ENCODE measurements around the gene PADI3.
"Not testable (repeated sequence)": the region's sequence is repeated elsewhere in the genome, so short reads cannot be mapped to it uniquely, and the experiment has no call there.

Gene PADI3

DNA sequence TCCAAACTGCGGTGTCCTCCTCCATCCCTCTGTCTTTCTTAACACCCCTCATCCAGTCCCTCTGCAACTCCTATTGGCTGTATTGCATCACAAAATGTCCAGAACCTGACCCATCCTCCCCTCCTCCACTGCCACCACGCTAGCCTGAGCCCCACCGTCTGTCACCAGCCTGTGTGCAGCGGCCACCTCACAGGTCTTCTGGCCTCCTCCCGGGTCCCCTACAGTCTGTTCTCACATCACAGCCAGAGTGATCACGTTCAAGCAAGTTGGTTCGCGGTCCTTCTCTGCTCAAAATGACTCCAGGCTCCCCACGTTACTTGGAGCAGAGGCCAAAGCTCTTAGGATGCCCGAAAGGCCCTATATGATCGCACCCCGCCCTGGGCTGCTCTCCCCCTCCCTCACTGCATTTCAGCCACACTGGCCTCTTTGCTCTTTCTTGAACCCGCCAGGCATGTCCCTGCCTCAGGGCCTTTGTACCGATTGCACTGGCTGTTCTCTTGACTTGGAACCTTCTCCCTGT is 56.7 kb downstream of the PADI3 start:
- DNase-seq (ENCODE audit: low read depth) = no peak

DNA sequence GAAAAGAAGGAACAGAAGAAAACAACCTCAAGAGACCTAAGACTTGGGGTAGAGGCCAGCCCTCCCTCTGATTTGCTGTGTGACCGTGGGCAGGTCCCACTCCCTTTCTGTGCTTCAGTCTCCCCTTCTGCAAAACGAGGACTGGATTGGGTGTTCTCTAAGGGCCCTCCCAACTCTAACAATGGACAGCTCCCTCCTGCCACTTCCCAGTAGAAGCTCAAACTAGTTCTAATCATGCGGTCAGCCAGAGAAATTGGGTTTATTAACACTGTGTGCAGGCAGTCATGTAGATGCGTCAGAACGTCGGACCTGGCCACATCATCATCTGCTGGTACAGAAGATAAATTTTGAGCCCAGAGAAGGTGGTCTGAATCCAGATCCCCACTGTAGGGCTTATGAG is 57.5 kb downstream of the PADI3 start:
- DNase-seq (ENCODE audit: low read depth) = no peak

DNA sequence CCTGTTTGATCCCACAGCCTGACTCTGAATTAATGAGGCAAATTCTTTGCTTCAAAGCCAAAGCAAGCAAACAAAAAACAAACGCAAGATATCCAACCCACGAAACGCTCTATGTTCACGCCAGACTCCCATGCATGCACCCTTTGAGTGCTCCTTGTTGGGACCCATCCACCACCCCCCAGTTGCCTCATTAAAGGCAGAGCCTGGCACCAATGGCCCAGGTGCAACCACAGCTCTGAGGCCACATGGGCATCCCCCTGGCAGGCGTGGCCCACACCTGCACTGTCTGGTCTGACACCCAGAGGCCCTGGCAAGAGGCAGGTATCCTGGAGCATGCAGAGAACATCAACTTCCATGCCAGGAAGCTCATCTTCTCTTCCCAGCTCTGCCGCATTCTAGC is 58.0 kb downstream of the PADI3 start:
- DNase-seq (ENCODE audit: low read depth) = no peak

DNA sequence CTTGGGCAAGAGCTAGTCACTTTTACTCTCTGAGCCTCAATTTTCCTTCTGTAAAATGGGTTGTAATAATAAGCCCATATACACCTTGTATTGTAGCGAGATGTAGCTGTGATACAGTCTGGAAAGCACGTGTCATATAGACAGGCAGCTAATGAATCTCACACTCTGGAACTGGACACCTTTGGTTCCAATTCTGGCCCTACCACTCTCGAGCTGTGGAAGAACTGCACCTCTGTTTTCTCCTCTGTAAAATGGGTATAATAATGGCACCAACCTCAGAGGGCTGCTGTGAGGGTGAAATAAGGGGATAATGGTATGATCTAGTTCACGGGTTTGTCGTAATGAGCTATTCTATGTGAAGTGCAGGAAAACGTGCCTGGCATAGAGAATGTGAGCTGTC is 58.4 kb downstream of the PADI3 start:
- no peak for DNase-seq (ENCODE audit: low read depth)

GRCh38 chr1:17307946-17308345 is 59.0 kb downstream of the PADI3 start, which contains the start of gene PADI4:
PADI4 (plus strand) TSS chr1:17308197; CDS start chr1:17308223, 26 bp downstream.
- no peak for DNase-seq (ENCODE audit: low read depth)

- DNase-seq (ENCODE audit: low read depth) = no peak
These were observed 59.7 kb downstream of the PADI3 start for GRCh38 chr1:17308593-17308992.

DNA sequence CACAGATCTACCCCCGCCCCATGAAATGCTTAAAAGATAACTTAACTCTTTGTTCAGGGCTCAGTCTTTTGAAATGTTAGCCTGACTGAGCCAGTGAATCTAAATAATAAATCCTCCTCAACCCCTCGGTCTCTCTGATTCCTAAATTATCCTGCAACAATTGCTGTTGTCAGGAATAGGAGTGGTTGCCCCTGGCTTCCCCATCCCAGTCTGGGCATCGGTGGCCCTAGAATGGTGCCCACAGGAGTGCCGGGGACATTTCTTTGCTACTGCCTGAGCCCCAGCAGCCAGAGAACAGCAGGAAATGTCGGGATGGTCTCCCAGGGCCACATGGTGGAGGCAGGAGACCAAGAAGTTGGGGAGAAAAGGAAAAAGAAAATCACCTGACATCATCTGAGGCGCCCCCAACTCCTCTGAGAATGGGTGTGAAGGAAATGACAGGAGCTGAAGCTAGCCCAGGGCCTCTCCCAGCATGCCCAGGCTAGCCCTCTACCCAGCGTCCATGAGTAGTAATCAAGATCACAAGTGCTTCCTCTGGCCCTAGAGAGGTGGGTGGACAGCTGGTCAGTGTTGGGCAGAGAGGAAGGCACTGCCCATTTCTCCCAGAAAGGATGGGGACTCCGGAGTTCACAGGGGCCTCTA is 60.6 kb downstream of the PADI3 start:
- no peak for DNase-seq (ENCODE audit: low read depth)

- DNase-seq (ENCODE audit: low read depth) = no peak
These were observed 61.3 kb downstream of the PADI3 start for GRCh38 chr1:17310068-17310640.

GRCh38 chr1:17313530-17314309 is 64.8 kb downstream of the PADI3 start:
- DNase-seq (ENCODE audit: low read depth) = no peak

DNA sequence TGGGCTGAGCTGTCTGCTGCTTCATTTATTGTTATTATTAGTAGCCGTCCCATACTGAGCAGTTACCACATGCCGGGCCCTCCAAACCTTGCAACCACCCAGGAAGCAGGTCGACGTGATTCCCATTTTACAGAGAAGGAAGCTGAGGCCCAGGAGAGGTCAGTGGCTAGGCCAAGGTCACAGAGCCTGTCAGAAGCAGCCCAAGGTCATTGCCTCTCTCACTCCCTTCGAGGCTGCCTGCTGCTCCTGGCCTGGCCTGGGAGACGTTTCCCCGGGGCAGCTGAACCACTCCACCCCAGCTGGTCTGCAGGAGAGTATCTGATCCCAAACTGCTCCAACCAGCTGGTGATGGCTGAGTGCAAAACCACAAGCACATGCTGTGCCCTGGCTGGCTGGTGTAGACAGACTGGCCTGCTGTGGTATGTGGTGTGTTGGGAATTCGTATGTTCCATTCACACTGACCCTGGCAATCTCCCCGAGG is 65.6 kb downstream of the PADI3 start:
- no peak for DNase-seq (ENCODE audit: low read depth)

DNA sequence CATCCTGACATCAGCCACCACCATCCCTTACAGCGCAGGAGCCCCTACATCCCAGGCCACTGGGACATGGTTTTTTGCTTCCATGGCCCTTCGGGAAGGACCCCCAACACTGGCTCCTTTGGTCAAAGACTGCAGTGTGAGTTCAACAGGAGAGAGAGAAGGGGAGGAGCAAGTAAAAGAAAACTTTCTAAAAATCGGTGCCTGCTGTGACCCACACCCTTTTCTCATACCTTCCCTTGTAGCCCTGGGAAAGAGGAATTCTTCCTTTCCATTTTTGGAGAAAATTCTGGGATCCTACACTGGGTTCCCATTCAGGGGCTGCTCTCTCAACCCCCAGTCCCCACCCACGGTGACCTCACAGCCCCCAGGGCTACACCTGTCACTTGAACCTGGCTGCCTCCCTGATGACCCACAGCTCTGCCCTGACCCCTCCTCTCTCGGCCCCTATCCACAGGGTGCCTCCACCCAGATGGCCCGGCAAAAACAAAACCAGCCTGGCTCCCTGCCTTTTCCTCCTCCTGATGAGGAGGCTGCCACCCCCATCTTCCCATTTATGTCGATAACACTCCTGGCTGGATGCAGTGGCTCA is 66.7 kb downstream of the PADI3 start:
- DNase-seq (ENCODE audit: low read depth) = no peak

DNA sequence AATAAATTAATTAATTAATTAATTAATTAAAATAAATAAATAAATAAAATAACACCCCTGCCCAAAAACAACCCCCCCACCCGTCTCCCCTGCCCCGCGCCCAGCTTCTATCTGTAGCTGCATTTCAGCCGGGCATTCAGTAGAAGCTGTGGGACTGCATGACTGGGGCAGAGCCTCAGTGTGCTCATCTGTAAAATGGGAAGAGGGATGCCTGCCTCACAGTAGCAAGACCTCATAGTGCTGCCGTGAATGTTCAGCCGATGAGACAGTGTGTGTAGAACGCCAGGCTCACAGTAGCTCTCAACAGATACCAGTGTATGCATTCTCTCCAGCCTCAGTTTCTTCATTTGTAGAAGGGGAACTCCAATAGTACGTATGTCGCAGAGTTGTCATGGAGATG is 67.8 kb downstream of the PADI3 start:
- no peak for DNase-seq (ENCODE audit: low read depth)

GRCh38 chr1:17318262-17318661 is 69.4 kb downstream of the PADI3 start:
- no peak for DNase-seq (ENCODE audit: low read depth)

- no peak for DNase-seq (ENCODE audit: low read depth)
These were observed 70.9 kb downstream of the PADI3 start for GRCh38 chr1:17319561-17320350.

DNA sequence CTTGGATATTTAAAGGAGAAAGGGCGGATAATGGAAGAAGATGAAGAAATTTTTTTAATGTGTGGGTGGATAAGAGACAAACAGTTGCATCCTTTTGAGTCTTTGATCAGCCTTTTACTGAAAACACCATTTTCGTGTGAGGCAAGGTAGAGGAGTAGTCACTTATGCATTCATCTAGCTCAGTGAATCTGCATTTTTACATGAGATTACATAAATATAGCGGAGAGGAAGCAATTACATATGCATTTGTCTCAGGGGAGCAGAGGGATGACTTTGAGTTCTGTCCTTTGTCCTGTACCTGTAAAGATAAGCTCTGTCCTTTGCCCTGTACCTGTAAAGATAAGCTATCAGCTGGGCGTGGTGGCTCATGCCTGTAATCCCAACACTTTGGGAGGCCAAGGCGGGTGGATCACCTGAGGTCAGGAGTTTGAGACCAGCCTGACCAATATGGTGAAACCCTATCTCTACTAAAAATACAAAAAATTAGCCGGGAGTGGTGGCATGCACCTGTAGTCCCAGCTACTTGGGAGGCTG is 73.0 kb downstream of the PADI3 start:
- not testable (repeated sequence) for DNase-seq (ENCODE audit: low read depth)

DNA sequence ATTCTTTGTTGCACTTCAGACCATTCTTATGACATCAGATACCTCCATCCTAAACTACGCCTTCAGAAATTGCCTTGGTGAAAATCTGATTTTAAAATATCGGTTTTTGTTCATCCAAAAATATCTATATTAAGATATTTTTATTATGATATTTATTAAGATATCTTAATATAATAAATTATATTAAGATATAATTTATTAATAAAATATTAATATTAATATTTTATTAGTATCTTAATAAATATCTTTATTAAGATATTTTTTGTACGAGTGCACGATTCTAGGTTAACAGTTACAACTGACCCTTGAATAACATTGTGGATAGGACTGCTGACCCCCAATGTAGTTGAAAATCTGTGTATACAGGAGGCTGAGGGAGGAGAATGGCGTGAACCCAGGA is 80.0 kb downstream of the PADI3 start:
- no peak for DNase-seq (ENCODE audit: low read depth)

DNA sequence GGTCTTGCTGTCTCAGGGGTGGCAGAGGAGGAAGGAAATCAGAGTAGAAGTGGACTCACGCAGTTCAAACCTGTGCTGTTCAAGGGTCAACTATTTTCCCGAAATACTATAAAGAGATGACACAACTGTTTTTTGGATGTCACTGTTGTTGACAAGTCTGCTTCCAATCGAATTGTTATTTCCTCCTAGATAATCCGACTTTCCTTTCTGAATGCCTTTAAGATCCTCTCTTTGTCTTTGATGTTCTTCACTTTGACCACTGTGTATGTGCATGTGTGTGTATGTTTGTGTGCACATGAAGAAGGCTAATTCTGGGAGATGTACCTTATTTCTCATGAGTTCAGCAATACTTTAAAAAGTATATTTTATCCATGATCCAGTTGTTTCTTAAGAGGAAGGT is 80.7 kb downstream of the PADI3 start:
- no peak for DNase-seq (ENCODE audit: low read depth)

DNA sequence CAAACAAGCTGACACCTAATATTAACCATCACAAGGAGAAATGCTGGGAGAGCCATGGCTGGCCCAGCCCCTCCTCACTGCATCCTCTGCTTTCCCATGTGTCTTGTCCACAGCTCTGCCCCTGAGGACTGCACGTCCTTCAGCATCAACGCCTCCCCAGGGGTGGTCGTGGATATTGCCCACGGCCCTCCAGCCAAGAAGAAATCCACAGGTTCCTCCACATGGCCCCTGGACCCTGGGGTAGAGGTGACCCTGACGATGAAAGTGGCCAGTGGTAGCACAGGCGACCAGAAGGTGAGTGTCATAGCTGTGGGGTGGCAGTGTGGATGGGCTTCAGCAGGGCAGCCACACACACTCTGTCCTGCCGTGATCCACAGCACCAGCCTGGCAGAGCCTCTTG is 82.0 kb downstream of the PADI3 start:
- DNase-seq (ENCODE audit: low read depth) = no peak

DNA sequence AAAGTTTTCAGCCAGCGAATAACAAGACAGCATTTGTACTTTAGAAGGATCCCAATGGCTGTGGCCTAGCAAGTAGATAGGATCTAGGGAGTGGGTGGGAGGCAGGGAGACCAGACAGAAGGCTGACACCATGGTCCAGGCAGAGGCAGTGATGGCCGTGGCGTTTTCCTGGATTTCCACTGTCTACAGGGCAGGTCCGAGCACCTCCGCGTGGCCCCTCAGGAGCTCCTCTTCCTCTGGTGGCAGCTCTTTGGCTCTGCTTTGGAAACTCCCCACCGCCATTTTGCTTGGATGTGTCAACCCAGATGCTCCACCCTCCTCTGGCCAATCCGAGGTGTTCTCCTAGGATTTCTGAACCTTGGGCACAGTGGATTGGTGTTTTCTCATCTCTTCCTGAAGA is 84.2 kb downstream of the PADI3 start:
- no peak for DNase-seq (ENCODE audit: low read depth)

Data from stimulated activated CD8-positive, alpha-beta memory T cell treated with anti-CD3 and anti-CD28 coated beads, Interleukin-15, amount 100 ng/mL, for 24 hours (primary cell).